Mucosa of stomach (tissue), 1 donor: ENCODE results near the gene MYO18A.

Experiments used
- H3K27me3 ChIP-seq: one replicate; pipeline ENCODE4 v1.7.0; 2013; ENCODE audit warnings: mild to moderate bottlenecking, low read length; ENCODE audit not compliant: control insufficient read depth, insufficient read depth
- H3K36me3 ChIP-seq: one replicate; pipeline ENCODE4 v1.7.0; 2013; ENCODE audit warnings: low read length; ENCODE audit not compliant: control insufficient read depth, insufficient read depth
- H3K4me1 ChIP-seq: one replicate; pipeline ENCODE4 v1.7.0; 2013; ENCODE audit warnings: mild to moderate bottlenecking, low read length; ENCODE audit not compliant: control insufficient read depth, insufficient read depth
- H3K4me3 ChIP-seq: one replicate; pipeline ENCODE4 v1.7.0; 2013; ENCODE audit warnings: low read length
- H3K9ac ChIP-seq: one replicate; pipeline ENCODE4 v1.7.0; 2013; ENCODE audit warnings: mild to moderate bottlenecking, low read length, moderate library complexity
- H3K9me3 ChIP-seq: one replicate; pipeline ENCODE4 v1.7.0; 2013; ENCODE audit warnings: mild to moderate bottlenecking, low read length, moderate library complexity; ENCODE audit not compliant: control insufficient read depth
- donor health status: Pancreatic carcinoma.

MYO18A gene

DNA sequence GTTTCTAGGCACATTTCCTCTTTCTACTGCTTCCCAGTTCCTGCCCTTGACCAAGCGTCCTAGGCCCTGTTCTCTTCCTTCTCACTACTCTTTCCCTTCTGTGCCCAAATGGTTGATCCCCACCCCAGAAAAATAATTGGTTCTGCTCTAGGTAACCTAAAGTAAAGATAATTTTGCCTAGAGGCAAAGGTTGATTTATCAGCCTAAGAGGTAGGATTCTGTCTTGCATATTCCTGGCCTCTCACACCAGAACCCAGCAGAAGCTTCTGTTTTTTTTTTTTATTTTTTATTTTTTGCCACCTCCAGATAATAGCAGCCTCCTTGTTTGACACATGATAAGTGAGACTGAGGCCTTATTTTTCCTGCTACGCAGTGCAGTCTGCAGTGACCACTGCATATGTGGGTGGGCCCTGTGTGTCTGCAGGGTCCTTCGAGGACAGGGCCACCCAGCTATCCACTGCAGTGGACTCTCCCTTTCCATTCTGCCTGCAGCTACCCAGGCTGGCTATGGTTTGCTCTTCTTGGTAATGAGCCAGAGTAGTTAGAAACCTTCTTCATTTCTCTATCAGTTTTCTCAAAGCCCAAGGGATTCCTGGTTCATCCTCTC lies 136.6 kb downstream of the MYO18A start:
- no peaks in the 10 kb centered on the region for H3K36me3 ChIP-seq
- H3K9ac ChIP-seq = no peak overlapping the region
- no peak overlapping the region for H3K4me3 ChIP-seq
- H3K27me3 ChIP-seq = peaks cover 6% of the 10 kb centered on the region
- no peaks in the 10 kb centered on the region for H3K9me3 ChIP-seq
- H3K4me1 ChIP-seq = peaks cover 12% of the 10 kb centered on the region

- Histone ChIP-seq H3K9ac (no peak within 1 kb of the TSS), H3K9me3 (no peaks in the 10 kb centered on the region), H3K36me3 (no peaks in the 10 kb centered on the region), H3K4me1 (peaks cover 12% of the 10 kb centered on the region), H3K27me3 (peaks cover 4% of the 10 kb centered on the region), H3K4me3 (no peak within 1 kb of the TSS)
Observed at GRCh38 chr17:29042679-29043538, 137.3 kb downstream of the MYO18A start, which contains the start of gene PIPOX. Gene PIPOX (plus strand): TSS chr17:29043141. CDS start chr17:29043226, 85 bp downstream.

DNA sequence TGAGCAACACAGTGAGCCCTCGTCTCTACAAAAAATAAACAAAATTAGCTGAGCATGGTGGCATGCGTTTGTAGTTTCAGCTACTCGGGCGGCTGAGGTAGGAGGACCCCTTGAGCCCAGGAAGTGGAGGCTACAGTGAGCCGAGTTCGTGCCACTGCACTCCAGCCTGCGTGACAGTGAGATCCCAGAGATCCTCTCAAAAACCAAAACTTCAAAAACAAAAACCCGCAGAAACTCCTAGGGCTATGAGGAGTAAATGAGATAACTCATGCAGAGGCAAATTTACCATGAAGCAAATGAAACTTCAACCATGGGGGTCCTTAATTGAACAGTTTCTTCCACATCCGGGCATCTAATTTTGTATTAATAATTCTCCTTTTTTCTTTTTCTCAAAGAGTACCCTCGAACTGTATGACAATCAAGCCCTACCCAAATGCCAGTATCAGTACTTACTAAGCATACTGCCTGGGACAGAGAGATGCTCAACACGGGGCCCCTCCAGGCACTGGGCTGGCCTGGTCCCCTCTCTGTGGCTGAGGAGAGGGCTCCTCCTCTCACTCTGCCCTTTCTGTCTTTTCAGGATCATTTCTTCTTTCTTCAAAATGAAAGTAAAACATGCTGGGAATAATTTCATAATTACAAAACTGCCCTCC lies 138.0 kb downstream of the MYO18A start:
- Histone ChIP-seq H3K9ac (no peak overlapping the region), H3K4me3 (no peak overlapping the region), H3K36me3 (no peaks in the 10 kb centered on the region), H3K9me3 (no peaks in the 10 kb centered on the region), H3K27me3 (peaks cover 9% of the 10 kb centered on the region), H3K4me1 (peaks cover 12% of the 10 kb centered on the region)

GRCh38 chr17:29041571-29041970 lies 138.6 kb downstream of the MYO18A start:
- H3K27me3 ChIP-seq = peaks cover 9% of the 10 kb centered on the region
- H3K4me3 ChIP-seq = no peak overlapping the region
- no peak overlapping the region for H3K9ac ChIP-seq
- peaks cover 12% of the 10 kb centered on the region for H3K4me1 ChIP-seq
- H3K36me3 ChIP-seq = no peaks in the 10 kb centered on the region
- no peaks in the 10 kb centered on the region for H3K9me3 ChIP-seq

GRCh38 chr17:29041091-29041490 lies 139.1 kb downstream of the MYO18A start:
- Histone ChIP-seq H3K36me3 (no peaks in the 10 kb centered on the region), H3K4me1 (peaks cover 12% of the 10 kb centered on the region), H3K9me3 (no peaks in the 10 kb centered on the region), H3K9ac (no peak overlapping the region), H3K4me3 (no peak overlapping the region), H3K27me3 (peaks cover 6% of the 10 kb centered on the region)

DNA sequence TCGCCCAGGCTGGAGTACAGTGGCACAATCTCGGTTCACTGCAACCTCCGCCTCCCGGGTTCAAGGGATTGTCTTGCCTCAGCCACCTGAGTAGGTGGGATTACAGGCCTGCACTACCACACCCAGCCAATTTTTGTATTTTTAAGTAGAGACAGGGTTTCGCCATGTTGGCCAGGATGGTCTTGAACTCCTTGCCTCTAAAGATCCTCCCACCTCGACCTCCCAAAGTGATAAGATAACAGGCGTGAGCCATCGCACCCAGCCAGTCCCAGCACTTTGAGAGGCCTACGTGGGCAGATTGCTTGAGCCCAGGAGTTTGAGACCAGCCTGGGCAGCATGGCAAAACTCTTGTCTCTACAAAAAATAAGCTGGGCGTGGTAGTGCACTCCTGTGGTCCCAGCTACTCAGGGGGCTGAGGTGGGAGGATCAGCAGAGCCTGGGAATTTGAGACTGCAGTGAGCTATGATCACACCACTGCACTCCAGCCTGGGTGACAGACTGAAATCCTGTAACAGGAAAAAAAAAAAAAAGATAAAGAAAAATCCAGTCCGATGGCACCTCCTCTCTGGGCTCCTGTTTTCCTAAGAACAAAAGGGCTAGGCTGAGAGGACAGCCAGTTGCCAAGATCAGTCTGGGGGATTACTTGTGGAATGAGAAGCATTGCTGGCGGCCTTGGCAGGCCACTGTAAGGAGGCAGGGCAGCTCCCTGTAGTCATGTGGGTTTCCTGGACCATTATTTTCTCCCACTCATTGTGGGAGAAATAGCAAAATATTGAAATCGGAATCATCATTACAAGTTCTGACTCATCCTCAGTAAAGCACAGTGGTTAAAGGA lies 140.2 kb downstream of the MYO18A start:
- peaks cover 6% of the 10 kb centered on the region for H3K27me3 ChIP-seq
- no peaks in the 10 kb centered on the region for H3K36me3 ChIP-seq
- no peak overlapping the region for H3K9ac ChIP-seq
- H3K9me3 ChIP-seq = no peaks in the 10 kb centered on the region
- H3K4me1 ChIP-seq = peaks cover 12% of the 10 kb centered on the region
- H3K4me3 ChIP-seq = no peak overlapping the region

DNA sequence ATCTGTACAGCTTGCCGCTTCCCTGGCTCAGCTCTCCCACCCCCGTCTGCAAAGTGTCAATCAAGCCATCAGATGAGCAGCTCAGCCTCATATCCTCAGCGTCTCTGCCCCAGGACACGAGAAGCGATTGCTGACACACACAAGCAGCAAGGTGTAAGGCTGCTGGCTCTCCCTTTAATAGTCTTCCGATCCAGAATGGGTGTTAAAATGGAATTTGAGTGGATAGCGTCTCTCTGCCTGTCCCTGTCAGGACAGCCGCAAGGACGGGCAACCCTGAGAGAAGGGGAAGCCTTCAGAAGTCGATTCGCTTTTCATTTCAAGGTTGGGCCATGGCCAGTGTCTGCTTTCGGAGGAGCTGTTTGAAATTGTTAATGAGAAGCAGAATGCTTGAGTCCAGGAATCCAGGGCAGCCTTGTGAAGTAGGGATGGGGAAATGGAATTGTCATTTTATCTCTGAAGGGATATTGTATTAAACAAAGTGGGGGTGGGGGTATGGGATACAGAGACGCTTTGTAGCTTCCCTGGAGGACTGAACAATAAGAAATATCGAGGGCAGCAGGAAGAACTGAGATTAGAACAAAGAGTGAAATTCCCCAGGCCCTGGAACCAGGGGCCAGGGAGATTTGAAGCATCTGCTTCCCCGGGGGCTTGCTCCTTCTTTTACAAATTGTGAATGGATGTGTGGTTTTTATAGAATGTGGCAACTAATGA lies 142.0 kb downstream of the MYO18A start:
- no peaks in the 10 kb centered on the region for H3K9me3 ChIP-seq
- H3K4me3 ChIP-seq = no peak overlapping the region
- H3K4me1 ChIP-seq = peaks cover 7% of the 10 kb centered on the region
- no peaks in the 10 kb centered on the region for H3K36me3 ChIP-seq
- peaks cover 6% of the 10 kb centered on the region for H3K27me3 ChIP-seq
- no peak overlapping the region for H3K9ac ChIP-seq

DNA sequence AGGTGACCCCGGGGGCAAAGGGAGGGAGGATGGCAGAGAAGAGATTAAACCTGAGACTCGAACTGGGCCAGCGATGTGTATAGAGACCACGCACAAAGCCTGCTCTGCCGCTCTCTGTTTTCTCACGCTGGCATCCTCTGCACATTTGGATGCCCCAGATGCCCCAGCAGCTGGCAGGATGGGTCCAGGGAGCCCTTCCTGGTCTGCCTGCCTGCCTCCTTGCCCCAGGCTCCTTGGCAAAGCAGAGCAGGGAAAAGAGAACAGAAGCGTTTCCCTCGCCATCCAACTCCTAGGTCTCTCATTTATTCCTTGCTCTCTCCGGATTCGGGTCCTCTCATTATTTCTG lies 142.5 kb downstream of the MYO18A start:
- H3K36me3 ChIP-seq = no peaks in the 10 kb centered on the region
- peaks cover 2% of the 10 kb centered on the region for H3K4me1 ChIP-seq
- H3K27me3 ChIP-seq = peaks cover 8% of the 10 kb centered on the region
- H3K9ac ChIP-seq = no peak overlapping the region
- H3K4me3 ChIP-seq = no peak overlapping the region
- no peaks in the 10 kb centered on the region for H3K9me3 ChIP-seq

- Histone ChIP-seq H3K4me1 (no peaks in the 10 kb centered on the region), H3K9me3 (no peaks in the 10 kb centered on the region), H3K4me3 (no peak overlapping the region), H3K36me3 (no peaks in the 10 kb centered on the region), H3K9ac (no peak overlapping the region), H3K27me3 (peaks cover 19% of the 10 kb centered on the region)
Observed at GRCh38 chr17:29036584-29036983, 143.6 kb downstream of the MYO18A start.

DNA sequence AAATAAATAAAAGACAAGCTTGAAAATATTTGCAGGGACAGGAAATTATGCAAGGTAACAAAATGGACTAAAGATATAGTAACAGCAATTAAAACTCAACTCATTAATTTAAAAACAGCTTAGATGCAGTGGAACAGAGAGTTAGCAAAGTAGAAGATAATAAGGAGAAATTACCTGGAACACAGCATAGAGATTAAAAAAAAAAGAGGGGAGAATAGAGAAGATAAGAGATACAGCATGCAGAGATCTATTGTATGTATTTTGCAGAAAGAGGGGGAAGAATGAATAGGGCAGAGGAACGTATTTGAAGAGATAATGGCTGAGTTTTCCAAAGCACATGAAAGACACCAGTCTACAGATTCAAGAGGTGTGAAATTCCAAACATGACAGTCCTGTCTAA lies 145.7 kb downstream of the MYO18A start:
- Histone ChIP-seq H3K9ac (no peak overlapping the region), H3K4me1 (no peaks in the 10 kb centered on the region), H3K9me3 (no peaks in the 10 kb centered on the region), H3K4me3 (no peak overlapping the region), H3K27me3 (peaks cover 20% of the 10 kb centered on the region), H3K36me3 (no peaks in the 10 kb centered on the region)

DNA sequence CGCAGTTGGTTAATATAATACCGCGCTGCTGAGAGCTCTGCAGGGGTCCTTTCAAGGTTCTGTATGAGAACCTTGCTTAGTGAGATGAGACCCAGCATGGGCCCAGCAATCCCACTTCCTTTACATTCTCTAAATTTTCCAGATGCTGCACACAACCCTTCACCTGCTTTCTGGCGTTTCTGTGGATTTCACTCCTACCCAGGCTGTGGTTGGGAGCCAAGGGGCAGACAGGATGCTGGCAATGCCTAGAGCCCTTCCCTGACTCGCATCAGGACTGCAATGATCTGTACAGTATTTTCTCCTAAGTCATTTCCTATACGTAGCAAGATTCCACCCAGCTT lies 147.4 kb downstream of the MYO18A start:
- Histone ChIP-seq H3K9ac (no peak overlapping the region), H3K27me3 (peaks cover 18% of the 10 kb centered on the region), H3K4me1 (no peaks in the 10 kb centered on the region), H3K9me3 (no peaks in the 10 kb centered on the region), H3K4me3 (no peak overlapping the region), H3K36me3 (no peaks in the 10 kb centered on the region)
